Measurements from ENCODE around the gene XRCC4.

Gene XRCC4

GRCh38 chr5:83388608-83389007 is 311.3 kb downstream of the XRCC4 start:
- DNase-seq (ENCODE audit: low read depth): no peak

- DNase-seq (ENCODE audit: low read depth): no peak
Measured at GRCh38 chr5:83392766-83393503, 315.6 kb downstream of the XRCC4 start.

- no peak for DNase-seq (ENCODE audit: low read depth)
Measured at GRCh38 chr5:83393504-83393866, 316.1 kb downstream of the XRCC4 start.

GRCh38 chr5:83394190-83394589 is 316.8 kb downstream of the XRCC4 start:
- DNase-seq (ENCODE audit: low read depth): no peak

- no peak for DNase-seq (ENCODE audit: low read depth)
Measured at GRCh38 chr5:83396662-83397061, 319.3 kb downstream of the XRCC4 start.

- no peak for DNase-seq (ENCODE audit: low read depth)
Measured at GRCh38 chr5:83397658-83398057, 320.3 kb downstream of the XRCC4 start.

GRCh38 chr5:83400241-83400640 is 322.9 kb downstream of the XRCC4 start:
- no peak for DNase-seq (ENCODE audit: low read depth)

GRCh38 chr5:83400701-83401100 is 323.4 kb downstream of the XRCC4 start:
- no peak for DNase-seq (ENCODE audit: low read depth)

- DNase-seq (ENCODE audit: low read depth): no peak
Measured at GRCh38 chr5:83401122-83401731, 323.9 kb downstream of the XRCC4 start.

GRCh38 chr5:83401775-83402174 is 324.4 kb downstream of the XRCC4 start:
- DNase-seq (ENCODE audit: low read depth): no peak

All from stimulated activated CD8-positive, alpha-beta memory T cell treated with anti-CD3 and anti-CD28 coated beads, Interleukin-12 subunit alpha, Interleukin-12 subunit beta, amount 100 ng/mL, for 4 hours (primary cell).